B cell (primary cell): ENCODE measurements around the gene TPRG1L. TPM values are rescaled to one million over a fixed set of nuclear protein-coding genes. Genes with fewer than 3 reads are reported as not detected.

Source experiments
- ATAC-seq: fragments of 200-7000 bp; cut with Tn5 transposase; one replicate; pipeline ENCODE4 v1.10.0; 2021; ENCODE audit warnings: low read depth, mild to moderate bottlenecking, moderate number of reproducible peaks, moderate library complexity
- CTCF ChIA-PET: fragments of 350-600 bp; sonication (Branson Sonifier 250); formaldehyde crosslinking; loops from one replicate; lab custom pipeline; 2021; ENCODE audit warnings: antibody characterized with exemption, inconsistent platforms; lab: Charles Lee
- POLR2A ChIA-PET: fragments of 350-600 bp; sonication (Branson Sonifier 250); formaldehyde crosslinking; loops from one replicate; lab custom pipeline; 2021; ENCODE audit warnings: antibody characterized with exemption; lab: Charles Lee
- DNase-seq: peaks from one replicate; pipeline ENCODE4 v3.0.0; 2013
- H2AFZ ChIP-seq: 2 replicates; pipeline ENCODE4 v1.6.1; 2012; ENCODE audit warnings: mild to moderate bottlenecking, low read depth, low read length; ENCODE audit not compliant: insufficient read depth, poor library complexity, severe bottlenecking
- H3K27ac ChIP-seq, 2 donors: 1 replicate in 1 of 2; 2 replicates in 1 of 2; pipeline ENCODE4 v1.5.1; 2012 to 2013; ENCODE audit warnings: low read length in 2 of 2, mild to moderate bottlenecking in 2 of 2, moderate library complexity in 1 of 2
- H3K27me3 ChIP-seq, 4 experiments: fragments of 200-600 bp in 1 of 4; sonication (generic) in 1 of 4; replicated peaks in 1 of 4; 1 replicate in 2 of 4; 2 replicates in 2 of 4; pipeline versions ENCODE4 v1.6.1 to v1.7.0; 2013 to 2016; ENCODE audit warnings: low read length in 3 of 4, mild to moderate bottlenecking in 2 of 4, mixed read lengths in 1 of 4, moderate library complexity in 1 of 4; ENCODE audit not compliant: insufficient read depth in 4 of 4, control insufficient read depth in 3 of 4; ENCODE audit errors: control extremely low read depth in 1 of 4
- H3K36me3 ChIP-seq, 2 experiments: replicated peaks in 1 of 2; 1 replicate in 1 of 2; 2 replicates in 1 of 2; pipeline versions ENCODE4 v1.6.1 to v1.7.1; 2013; ENCODE audit warnings: low read length in 1 of 2; ENCODE audit not compliant: insufficient read depth in 2 of 2, control insufficient read depth in 1 of 2; ENCODE audit errors: control extremely low read depth in 1 of 2, extremely low read depth in 1 of 2
- H3K4me1 ChIP-seq, 2 donors: fragments of 200-600 bp in 1 of 2; sonication (generic) in 1 of 2; 1 replicate in 1 of 2; 2 replicates in 1 of 2; pipeline versions ENCODE4 v1.5.1 to v1.6.1; 2013 to 2017; ENCODE audit warnings: low read length in 2 of 2; ENCODE audit not compliant: control insufficient read depth in 2 of 2, insufficient read depth in 2 of 2
- H3K4me2 ChIP-seq: replicated peaks from 2 replicates; pipeline ENCODE3; 2012; ENCODE audit warnings: mild to moderate bottlenecking, low read depth, low read length; ENCODE audit not compliant: poor library complexity, severe bottlenecking
- H3K4me3 ChIP-seq, 5 experiments: fragments of 200-600 bp in 1 of 5; sonication (generic) in 1 of 5; 1 replicate in 3 of 5; 2 replicates in 2 of 5; pipeline versions ENCODE4 v1.5.1 to v1.7.0; 2011 to 2016; ENCODE audit warnings: low read length in 4 of 5, mild to moderate bottlenecking in 4 of 5, low read depth in 2 of 5, control low read depth in 1 of 5, moderate library complexity in 1 of 5; ENCODE audit not compliant: insufficient read depth in 1 of 5; ENCODE audit errors: control extremely low read depth in 1 of 5, extremely low read depth in 1 of 5
- H3K79me2 ChIP-seq: fragments of 200-600 bp; sonication (generic); one replicate; pipeline ENCODE4 v1.6.0; 2016; ENCODE audit warnings: low read length; ENCODE audit not compliant: control insufficient read depth, insufficient read depth
- H3K9ac ChIP-seq: fragments of 200-600 bp; sonication (generic); 2 replicates; pipeline ENCODE4 v1.6.1; 2017; ENCODE audit warnings: mild to moderate bottlenecking, low read length, moderate library complexity
- H3K9me3 ChIP-seq, 3 donors: one replicate each; pipeline versions ENCODE4 v1.6.1 to v1.7.1; 2013; ENCODE audit warnings: low read length in 2 of 3; ENCODE audit not compliant: control insufficient read depth in 2 of 3, insufficient read depth in 1 of 3; ENCODE audit errors: control extremely low read depth in 1 of 3
- H4K20me1 ChIP-seq: 2 replicates; pipeline ENCODE4 v1.6.0; 2012; ENCODE audit warnings: mild to moderate bottlenecking, low read length; ENCODE audit not compliant: insufficient read depth, control insufficient read depth, poor library complexity, severe bottlenecking
- H3K27ac Mint-ChIP-seq: one replicate; pipeline ENCODE4 v1.8.0; 2021; ENCODE audit warnings: mixed read lengths
- H3K27me3 Mint-ChIP-seq: one replicate; pipeline ENCODE4 v1.8.0; 2021; ENCODE audit warnings: mixed read lengths
- H3K4me1 Mint-ChIP-seq: one replicate; pipeline ENCODE4 v1.8.0; 2021; ENCODE audit warnings: mixed read lengths
- H3K4me3 Mint-ChIP-seq: one replicate; pipeline ENCODE4 v1.8.0; 2021; ENCODE audit warnings: mixed read lengths
- H3K9me3 Mint-ChIP-seq: one replicate; pipeline ENCODE4 v1.8.0; 2022; ENCODE audit warnings: mixed read lengths; ENCODE audit not compliant: insufficient read depth
- EZH2 ChIP-seq: IDR thresholded peaks from 2 replicates; pipeline ENCODE4 v1.6.1; 2012; ENCODE audit warnings: borderline replicate concordance, low read depth, mild to moderate bottlenecking, moderate library complexity, low read length; ENCODE audit not compliant: insufficient read depth, poor library complexity, severe bottlenecking
- WGBS: methylation state at CpG from one replicate; pipeline ENCODE4 v1.1.5; 2013; ENCODE audit warnings: missing lambda C conversion rate; ENCODE audit not compliant: insufficient coverage; 5-methylcytosine and 5-hydroxymethylcytosine counted together
- intact Hi-C: fragments of 100-400 bp; cut with micrococcal nuclease; formaldehyde crosslinking; loops from one replicate; pipeline ENCODE4 v1.10.0; 2022
- polyA plus RNA-seq: library from polyadenylated mRNA; depleted of rRNA; stranded (reverse); fragments of >200 nt; gene quantifications from 2 replicates; pipeline ENCODE4 v1.2.3, GENCODE V29; 2012
- total RNA-seq, 2 donors: library from RNA; stranded (reverse); fragments of 120-200 nt in 1 of 2; gene quantifications; 1 replicate in 1 of 2; 2 replicates in 1 of 2; pipeline versions ENCODE4 v1.2.3 to v1.2.4, GENCODE V29; 2013 to 2022
- TF ChIP-seq, protein P1 (sequence below): fragments of 200-600 bp; IDR thresholded peaks from one replicate; pipeline ENCODE4 v1.8.0; 2022; ENCODE audit warnings: antibody characterized with exemption, mild to moderate bottlenecking

TPRG1L gene
- total and polyA plus RNA-seq, 2 donors (not counting 1 experiment from before 2014, with no cell fraction given), result 19.5 to 48.6 TPM

DNA sequence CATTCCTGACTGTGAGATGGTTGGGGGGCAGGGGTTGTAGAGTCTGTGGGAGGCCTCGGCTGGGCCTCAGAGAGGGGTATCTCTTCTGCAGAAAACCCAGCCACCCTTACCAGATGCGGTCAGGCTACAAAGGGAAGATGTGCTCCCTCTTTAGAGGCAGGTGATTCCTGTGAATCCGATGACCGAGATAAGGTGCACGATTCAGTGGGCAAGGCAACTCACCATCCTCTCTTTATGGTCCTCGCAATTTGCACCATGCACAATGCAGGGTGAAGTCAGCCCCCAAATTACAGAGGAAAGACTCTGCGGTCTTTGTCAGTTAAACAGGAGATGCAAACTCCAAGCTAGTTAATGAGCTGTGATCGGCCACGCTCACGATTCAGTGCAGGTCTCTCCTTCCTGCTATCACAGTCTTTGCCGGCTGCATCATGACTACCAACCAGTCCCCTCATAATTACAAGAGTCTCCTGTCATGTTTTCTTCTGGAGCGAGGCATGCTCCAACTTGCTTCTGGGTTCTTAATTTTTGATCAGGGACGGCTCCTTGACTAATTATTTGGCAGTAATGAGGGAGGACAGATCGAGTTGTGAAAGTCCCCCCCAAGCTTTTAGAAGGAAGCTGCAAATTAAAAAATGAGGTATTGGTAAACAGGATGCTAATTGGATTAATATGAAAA, 40.0 kb downstream of the TPRG1L start:
- Mint-ChIP-seq H3K27me3 (peaks cover 3% of the 10 kb centered on the region), H3K4me1 (peaks cover 45% of the 10 kb centered on the region), H3K27ac (peak overlapping the region; percentile 88), H3K9me3 (no peaks in the 10 kb centered on the region), H3K4me3 (peak overlapping the region; percentile 74)
- Histone ChIP-seq H2AFZ (peak overlapping the region; percentile 48), H3K4me2 (peak overlapping the region; percentile 78), H3K79me2 (no peaks in the 10 kb centered on the region), H3K4me3 (peak overlapping the region in 1 of 5 experiments; percentile 51), H3K4me1 (peaks cover 47 to 52% of the 10 kb centered on the region in 2 donors), H3K9me3 (peaks cover 0 to 8% (median 0%) of the 10 kb centered on the region in 3 donors), H3K36me3 (no peaks in the 10 kb centered on the region), H3K27me3 (peaks cover 0 to 10% (median 0%) of the 10 kb centered on the region in 4 experiments), H4K20me1 (no peaks in the 10 kb centered on the region), H3K9ac (peak overlapping the region; percentile 30), H3K27ac (peak overlapping the region; percentile 24 to 79)
- CTCF ChIA-PET, result interaction anchor here (1.0 to 3.5 kb wide), 6 partner anchors 9 to 60 kb away, joined by 3 to 22 read pairs (median 7); no protein-coding TSS in a partner anchor
- no peak for TF ChIP-seq EZH2
- TF ChIP-seq, protein P1, sequence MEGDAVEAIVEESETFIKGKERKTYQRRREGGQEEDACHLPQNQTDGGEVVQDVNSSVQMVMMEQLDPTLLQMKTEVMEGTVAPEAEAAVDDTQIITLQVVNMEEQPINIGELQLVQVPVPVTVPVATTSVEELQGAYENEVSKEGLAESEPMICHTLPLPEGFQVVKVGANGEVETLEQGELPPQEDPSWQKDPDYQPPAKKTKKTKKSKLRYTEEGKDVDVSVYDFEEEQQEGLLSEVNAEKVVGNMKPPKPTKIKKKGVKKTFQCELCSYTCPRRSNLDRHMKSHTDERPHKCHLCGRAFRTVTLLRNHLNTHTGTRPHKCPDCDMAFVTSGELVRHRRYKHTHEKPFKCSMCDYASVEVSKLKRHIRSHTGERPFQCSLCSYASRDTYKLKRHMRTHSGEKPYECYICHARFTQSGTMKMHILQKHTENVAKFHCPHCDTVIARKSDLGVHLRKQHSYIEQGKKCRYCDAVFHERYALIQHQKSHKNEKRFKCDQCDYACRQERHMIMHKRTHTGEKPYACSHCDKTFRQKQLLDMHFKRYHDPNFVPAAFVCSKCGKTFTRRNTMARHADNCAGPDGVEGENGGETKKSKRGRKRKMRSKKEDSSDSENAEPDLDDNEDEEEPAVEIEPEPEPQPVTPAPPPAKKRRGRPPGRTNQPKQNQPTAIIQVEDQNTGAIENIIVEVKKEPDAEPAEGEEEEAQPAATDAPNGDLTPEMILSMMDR, result no peak
- POLR2A ChIA-PET, result interaction anchor here (0.6 to 1.1 kb wide), 2 partner anchors 9 to 29 kb away, joined by 3 read pairs; no protein-coding TSS in a partner anchor
- ATAC-seq (no peak), DNase-seq (no peak)
- intact Hi-C loops, result no loop called here
- WGBS, result 55% methylated on average over 12 of the region's 14 CpGs

DNA sequence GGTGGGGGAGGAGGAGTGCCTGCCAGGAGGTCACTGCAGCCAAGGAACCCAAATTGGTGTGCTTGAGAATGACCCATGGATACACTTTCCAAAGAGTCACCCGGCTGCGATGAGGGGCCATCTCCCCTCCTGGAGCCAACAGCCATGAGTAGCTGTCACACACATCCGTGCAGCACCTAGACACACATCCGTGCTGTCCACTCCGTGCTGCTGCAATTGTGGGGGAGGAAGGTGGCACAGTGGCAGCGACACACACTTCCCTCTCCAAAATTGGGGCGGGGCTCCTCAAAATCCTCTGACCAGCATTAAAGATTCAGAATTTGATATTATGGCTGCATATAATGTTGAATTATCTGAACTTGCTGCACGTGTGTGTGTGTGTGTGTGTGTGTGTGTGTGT, 43.3 kb downstream of the TPRG1L start:
- H3K79me2 ChIP-seq, result no peaks in the 10 kb centered on the region
- ATAC-seq, result no peak
- H3K9me3 Mint-ChIP-seq, result no peaks in the 10 kb centered on the region
- no peaks in the 10 kb centered on the region for H3K36me3 ChIP-seq
- H3K4me3 ChIP-seq, result no peak overlapping the region
- no peaks in the 10 kb centered on the region for H4K20me1 ChIP-seq
- peak overlapping the region; percentile 78 for H3K4me2 ChIP-seq
- peaks cover 0 to 10% (median 0%) of the 10 kb centered on the region in 4 experiments for H3K27me3 ChIP-seq
- no peak overlapping the region for H2AFZ ChIP-seq
- CTCF ChIA-PET, result interaction anchor here (1.0 to 3.5 kb wide), 3 partner anchors 9 to 15 kb away, joined by 3 to 20 read pairs (median 16); partner anchors contain the start of gene TP73
- DNase-seq, result no peak
- POLR2A ChIA-PET, result interaction anchor here (1.6 kb wide), 1 partner anchor 9 kb away, joined by 12 read pairs; no protein-coding TSS in a partner anchor
- no peak for TF ChIP-seq EZH2
- TF ChIP-seq, protein P1, result no peak
- H3K4me3 Mint-ChIP-seq, result peak overlapping the region; percentile 55
- peaks cover 0 to 8% (median 0%) of the 10 kb centered on the region in 3 donors for H3K9me3 ChIP-seq
- peak overlapping the region; percentile 18 for H3K27ac Mint-ChIP-seq
- intact Hi-C loops, result no loop called here
- peak overlapping the region in 1 of 2 donors; percentile 79 for H3K27ac ChIP-seq
- peaks cover 61% of the 10 kb centered on the region for H3K4me1 Mint-ChIP-seq
- no peak overlapping the region for H3K9ac ChIP-seq
- WGBS, result 100% methylated on average over 4 of the region's 8 CpGs
- H3K27me3 Mint-ChIP-seq, result no peaks in the 10 kb centered on the region
- peaks cover 53 to 64% of the 10 kb centered on the region in 2 donors for H3K4me1 ChIP-seq
